Activated CD4-positive, CD25-positive, alpha-beta regulatory T cell treated with anti-CD3 and anti-CD28 coated beads, Interleukin-2, amount 50 U/mL, for 24 hours (primary cell): ENCODE measurements around the gene BDKRB2.

Experiments used
- ATAC-seq, 2 donors: fragments of 150-1000 bp; cut with Tn5 transposase; one replicate each; pipeline ENCODE4 v1.10.0; 2021; ENCODE audit warnings: mild to moderate bottlenecking in 1 of 2, moderate library complexity in 1 of 2

BDKRB2 gene

GRCh38 chr14:96201157-96201556, 3.5 kb upstream of the BDKRB2 start:
- no peak for ATAC-seq

GRCh38 chr14:96201965-96202364, 2.7 kb upstream of the BDKRB2 start:
- no peak for ATAC-seq

- no peak for ATAC-seq
These were observed 2.1 kb upstream of the BDKRB2 start for GRCh38 chr14:96202441-96203094.

- no peak for ATAC-seq
These were observed 1.5 kb upstream of the BDKRB2 start for GRCh38 chr14:96203116-96203515.

- no peak for ATAC-seq
These were observed 1.0 kb upstream of the BDKRB2 start for GRCh38 chr14:96203635-96204034.

GRCh38 chr14:96205059-96205977, 679 bp downstream of the BDKRB2 start:
- ATAC-seq = no peak

GRCh38 chr14:96205978-96206360, 1.3 kb downstream of the BDKRB2 start:
- ATAC-seq = no peak

- ATAC-seq = no peak
These were observed 1.8 kb downstream of the BDKRB2 start for GRCh38 chr14:96206461-96206860.

- ATAC-seq = no peak
These were observed 3.0 kb downstream of the BDKRB2 start for GRCh38 chr14:96207686-96208085.

- no peak for ATAC-seq
These were observed 4.1 kb downstream of the BDKRB2 start for GRCh38 chr14:96208739-96209138.

- ATAC-seq = no peak
These were observed 7.5 kb downstream of the BDKRB2 start for GRCh38 chr14:96212140-96212539.

- no peak for ATAC-seq
These were observed 8.3 kb downstream of the BDKRB2 start for GRCh38 chr14:96212896-96213295.

GRCh38 chr14:96213871-96214465, 9.3 kb downstream of the BDKRB2 start:
- no peak for ATAC-seq

GRCh38 chr14:96214793-96215192, 10.2 kb downstream of the BDKRB2 start:
- no peak for ATAC-seq

- no peak for ATAC-seq
These were observed 11.0 kb downstream of the BDKRB2 start for GRCh38 chr14:96215452-96216244.

GRCh38 chr14:96216627-96217026, 12.0 kb downstream of the BDKRB2 start:
- no peak for ATAC-seq

- no peak for ATAC-seq
These were observed 12.8 kb downstream of the BDKRB2 start for GRCh38 chr14:96217376-96217913.

- no peak for ATAC-seq
These were observed 16.5 kb downstream of the BDKRB2 start for GRCh38 chr14:96221109-96221650.

GRCh38 chr14:96221841-96222240, 17.2 kb downstream of the BDKRB2 start:
- no peak for ATAC-seq

- no peak for ATAC-seq
These were observed 19.9 kb downstream of the BDKRB2 start for GRCh38 chr14:96224480-96225096.

GRCh38 chr14:96225213-96225612, 20.6 kb downstream of the BDKRB2 start:
- no peak for ATAC-seq

- no peak for ATAC-seq
These were observed 21.1 kb downstream of the BDKRB2 start for GRCh38 chr14:96225745-96226151.
